KG1 (cell line): ENCODE measurements around the gene THOC5.

Experiments
- DNase-seq: peaks from one replicate; lab custom pipeline; 2025; lab: John Stamatoyannopoulos, UW

THOC5 gene

DNA sequence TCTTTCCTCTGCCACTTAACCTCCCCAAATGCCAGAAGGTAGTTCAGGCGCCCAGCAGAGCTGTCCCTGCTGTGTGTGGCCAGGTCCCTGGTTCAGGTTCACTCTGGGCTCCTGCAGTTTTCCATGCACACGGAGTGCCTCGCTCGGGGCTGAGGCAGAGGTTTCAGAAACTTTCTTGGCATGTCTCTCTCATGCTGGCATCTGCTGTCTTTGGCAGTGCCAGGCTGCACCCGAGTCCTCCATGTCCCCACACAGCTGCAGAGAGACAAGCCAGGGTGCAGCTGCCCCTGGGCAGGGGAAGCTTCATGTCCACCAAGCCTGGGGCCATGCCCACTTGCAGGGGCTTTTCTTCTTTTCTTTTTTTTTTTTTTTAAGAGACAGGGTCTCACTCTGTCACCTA lies 80.6 kb downstream of the THOC5 start:
- DNase-seq, result no peak

GRCh38 chr22:29470159-29470855 lies 83.2 kb downstream of the THOC5 start:
- DNase-seq, result peak; percentile 8

- no peak for DNase-seq
Observed at GRCh38 chr22:29469755-29470154, 83.8 kb downstream of the THOC5 start.

GRCh38 chr22:29464581-29464980 lies 89.0 kb downstream of the THOC5 start:
- DNase-seq, result no peak

- DNase-seq, result no peak
Observed at GRCh38 chr22:29463629-29464028, 89.9 kb downstream of the THOC5 start.

DNA sequence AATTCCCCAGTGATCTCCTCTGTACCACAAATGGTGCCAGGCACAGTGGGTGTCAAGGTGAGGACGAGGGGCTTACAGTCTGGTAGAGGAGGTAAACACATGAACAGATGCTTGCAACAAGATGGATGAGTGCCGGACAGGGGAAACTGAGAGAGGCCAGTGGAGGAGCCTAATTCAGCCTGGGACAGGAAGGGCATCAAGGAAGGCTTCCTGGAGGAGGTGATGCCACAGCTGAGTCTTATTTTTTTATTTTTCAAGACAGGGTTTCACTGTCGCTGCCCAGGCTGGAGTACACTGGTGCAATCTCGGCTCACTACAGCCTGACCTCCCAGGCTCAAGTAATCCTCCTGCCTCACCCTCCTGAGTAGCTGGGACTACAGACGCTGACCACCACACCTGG lies 92.3 kb downstream of the THOC5 start:
- DNase-seq, result no peak

- no peak for DNase-seq
Observed at GRCh38 chr22:29459773-29460172, 93.8 kb downstream of the THOC5 start.

GRCh38 chr22:29458551-29458950 lies 95.0 kb downstream of the THOC5 start:
- no peak for DNase-seq

DNA sequence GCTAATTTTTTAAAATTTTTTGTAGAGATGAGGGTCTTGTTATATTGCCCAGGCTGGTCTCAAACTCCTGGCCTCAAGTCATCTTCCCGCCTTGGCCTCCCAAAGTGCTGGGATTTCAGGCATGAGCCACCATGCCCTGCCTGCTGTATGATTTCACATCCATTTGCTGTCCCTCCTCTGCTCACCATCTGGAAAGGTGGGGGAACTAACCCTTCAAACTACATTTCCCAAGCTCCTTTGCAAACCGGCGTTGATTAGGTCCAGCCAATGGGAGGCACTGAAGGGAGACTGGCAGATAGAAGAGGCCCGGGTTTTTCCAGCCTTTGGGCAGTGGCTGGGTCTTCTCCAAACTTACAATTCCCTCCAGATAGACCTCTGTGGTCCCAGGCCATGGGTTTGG lies 95.8 kb downstream of the THOC5 start:
- DNase-seq, result no peak

DNA sequence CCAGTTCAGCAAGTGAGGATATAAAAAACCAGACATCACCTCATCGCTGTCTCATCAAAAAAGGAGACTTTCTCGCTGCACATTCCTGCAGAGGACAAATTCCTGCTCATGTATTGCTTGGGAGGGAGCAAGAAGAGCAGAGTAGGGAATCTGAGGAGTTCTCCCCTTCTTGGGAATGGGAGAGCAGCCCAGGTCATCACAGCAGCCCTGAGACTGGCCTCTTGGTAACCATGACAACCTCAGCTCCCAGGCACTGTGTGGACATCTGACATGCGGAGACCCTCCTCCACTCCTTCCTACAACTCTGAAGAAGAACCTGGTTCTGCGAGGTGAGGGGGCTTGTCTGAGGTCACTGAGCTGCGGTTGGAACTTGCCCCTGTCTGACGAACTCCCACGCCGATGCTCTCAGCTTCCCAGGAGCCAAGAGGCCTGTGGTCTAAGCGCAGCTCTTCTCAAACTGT lies 97.3 kb downstream of the THOC5 start:
- no peak for DNase-seq
